ENCODE measurements around the gene RPS6KB1.

DNA sequence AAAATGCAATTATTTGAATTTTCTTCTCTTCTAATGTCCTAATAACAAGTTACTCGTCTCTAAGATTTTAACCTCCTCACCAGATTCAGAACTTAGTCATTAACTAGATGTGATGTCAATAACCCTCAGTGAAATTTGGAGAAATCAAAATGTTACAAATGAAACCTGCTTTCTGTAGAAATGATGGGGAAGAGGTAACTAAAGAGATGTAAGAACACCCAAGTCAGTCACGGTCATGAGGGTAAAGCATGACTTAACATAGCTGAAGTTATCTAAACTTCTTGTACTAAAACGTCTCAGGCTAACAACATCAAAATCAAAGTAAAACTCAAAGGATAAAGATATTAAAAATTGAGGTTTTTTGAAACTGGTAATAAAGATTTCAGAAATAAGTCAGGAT, 61.9 kb downstream of the RPS6KB1 start:
- TF ChIP-seq, protein P1, sequence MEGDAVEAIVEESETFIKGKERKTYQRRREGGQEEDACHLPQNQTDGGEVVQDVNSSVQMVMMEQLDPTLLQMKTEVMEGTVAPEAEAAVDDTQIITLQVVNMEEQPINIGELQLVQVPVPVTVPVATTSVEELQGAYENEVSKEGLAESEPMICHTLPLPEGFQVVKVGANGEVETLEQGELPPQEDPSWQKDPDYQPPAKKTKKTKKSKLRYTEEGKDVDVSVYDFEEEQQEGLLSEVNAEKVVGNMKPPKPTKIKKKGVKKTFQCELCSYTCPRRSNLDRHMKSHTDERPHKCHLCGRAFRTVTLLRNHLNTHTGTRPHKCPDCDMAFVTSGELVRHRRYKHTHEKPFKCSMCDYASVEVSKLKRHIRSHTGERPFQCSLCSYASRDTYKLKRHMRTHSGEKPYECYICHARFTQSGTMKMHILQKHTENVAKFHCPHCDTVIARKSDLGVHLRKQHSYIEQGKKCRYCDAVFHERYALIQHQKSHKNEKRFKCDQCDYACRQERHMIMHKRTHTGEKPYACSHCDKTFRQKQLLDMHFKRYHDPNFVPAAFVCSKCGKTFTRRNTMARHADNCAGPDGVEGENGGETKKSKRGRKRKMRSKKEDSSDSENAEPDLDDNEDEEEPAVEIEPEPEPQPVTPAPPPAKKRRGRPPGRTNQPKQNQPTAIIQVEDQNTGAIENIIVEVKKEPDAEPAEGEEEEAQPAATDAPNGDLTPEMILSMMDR (IDR thresholded peaks at IDR 0.05; ENCODE audit: borderline replicate concordance, extremely low read depth, low read length, poor library complexity, severe bottlenecking), result no peak
- no peak for TF ChIP-seq EZH2 (IDR thresholded peaks at IDR 0.05; ENCODE audit: borderline replicate concordance, low read depth, low read length, severe bottlenecking)
